ENCODE results near the gene SH3YL1. TPM values are rescaled to one million over a fixed set of nuclear protein-coding genes. Genes with fewer than 3 reads are reported as not detected.

Gene SH3YL1
- polyA plus RNA-seq, 4 donors = 75.5 to 133 (median 107) TPM

DNA sequence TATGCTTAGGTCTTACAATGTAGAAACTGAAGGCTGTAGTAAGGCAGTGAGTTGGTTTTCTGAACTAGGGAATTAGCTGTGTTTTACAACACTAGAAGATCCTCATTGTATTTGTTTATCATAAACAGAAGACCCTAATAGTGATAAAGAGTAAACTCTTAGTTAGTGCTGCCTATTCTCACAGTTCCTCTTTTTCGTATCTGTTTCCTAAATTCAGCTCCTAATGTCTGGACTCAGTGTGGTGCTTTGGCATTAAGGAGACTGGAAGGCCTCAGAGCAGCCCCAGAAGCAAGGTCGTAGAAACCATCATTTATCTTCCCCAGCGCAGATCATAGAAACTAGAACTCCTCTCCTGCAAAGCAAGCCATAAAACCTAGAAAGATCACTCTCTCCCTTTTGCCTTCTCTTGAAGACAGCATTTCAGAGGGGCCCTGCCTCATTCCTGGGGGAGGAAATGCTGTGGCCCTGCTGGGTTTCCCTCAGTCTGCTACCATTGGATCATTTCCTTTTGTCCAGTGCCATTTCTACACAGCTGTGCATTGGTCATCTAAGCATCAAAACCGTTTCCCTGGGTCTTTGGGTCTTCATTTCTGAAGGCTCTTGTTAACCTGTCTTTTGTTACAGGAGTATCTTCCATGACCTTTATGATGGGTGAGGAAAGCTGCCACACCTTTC is 5.7 kb upstream of the SH3YL1 start:
- H3K4me3 ChIP-seq (ENCODE audit: low read depth in 1 of 3, low read length in 3 of 3) = no peak overlapping the region
- no peak overlapping the region for H3K27ac ChIP-seq (ENCODE audit: low read depth in 1 of 3, low read length in 2 of 3)
- H3K27me3 ChIP-seq (ENCODE audit: control insufficient read depth in 3 of 3, insufficient read depth in 3 of 3, low read length in 3 of 3) = no peaks in the 10 kb centered on the region
- FAIRE-seq (no peak), DNase-seq (no peak)
- H3K36me3 ChIP-seq (ENCODE audit: control insufficient read depth in 3 of 3, insufficient read depth in 2 of 3, low read depth in 1 of 3, low read length in 3 of 3) = peaks cover 3 to 17% (median 10%) of the 10 kb centered on the region in 3 donors
- 56 to 58% (median 57%) methylated on average over 4 of the region's 4 CpGs for WGBS, 3 donors
- H3K4me1 ChIP-seq (ENCODE audit: control insufficient read depth in 3 of 3, insufficient read depth in 2 of 3, low read depth in 1 of 3, low read length in 2 of 3) = peaks cover 0 to 10% (median 9%) of the 10 kb centered on the region in 3 donors
- no peaks in the 10 kb centered on the region for H3K9me3 ChIP-seq (ENCODE audit: control insufficient read depth in 2 of 2, insufficient read depth in 1 of 2, low read depth in 1 of 2, low read length in 1 of 2)

DNA sequence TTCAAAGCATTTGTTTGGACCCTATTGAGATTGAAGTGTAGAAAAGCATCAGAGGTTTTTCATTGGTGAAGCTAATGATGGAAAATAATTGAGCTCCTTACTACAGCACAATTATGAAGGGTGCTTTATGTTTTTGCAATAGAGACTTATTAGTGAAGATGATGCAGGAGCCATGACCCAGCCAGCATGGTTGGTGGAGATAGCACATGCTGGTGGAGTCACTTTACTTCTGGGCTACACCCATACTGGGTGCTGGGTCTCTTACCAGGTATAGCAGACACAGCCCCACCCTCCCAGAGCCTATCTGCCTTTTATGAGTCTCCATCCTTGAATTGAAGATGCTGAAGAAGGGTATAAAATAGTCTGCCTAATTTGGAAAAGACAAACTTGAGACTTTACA is 4.5 kb upstream of the SH3YL1 start:
- no peak for FAIRE-seq
- Histone ChIP-seq H3K36me3 (ENCODE audit: control insufficient read depth in 3 of 3, insufficient read depth in 2 of 3, low read depth in 1 of 3, low read length in 3 of 3) (peaks cover 3 to 16% (median 7%) of the 10 kb centered on the region in 3 donors), H3K27me3 (ENCODE audit: control insufficient read depth in 3 of 3, insufficient read depth in 3 of 3, low read length in 3 of 3) (no peaks in the 10 kb centered on the region), H3K27ac (ENCODE audit: low read depth in 1 of 3, low read length in 2 of 3) (no peak overlapping the region), H3K4me1 (ENCODE audit: control insufficient read depth in 3 of 3, insufficient read depth in 2 of 3, low read depth in 1 of 3, low read length in 2 of 3) (peaks cover 0 to 10% (median 9%) of the 10 kb centered on the region in 3 donors), H3K9me3 (ENCODE audit: control insufficient read depth in 2 of 2, insufficient read depth in 1 of 2, low read depth in 1 of 2, low read length in 1 of 2) (no peaks in the 10 kb centered on the region), H3K4me3 (ENCODE audit: low read depth in 1 of 3, low read length in 3 of 3) (no peak overlapping the region)
- no peak for DNase-seq

DNA sequence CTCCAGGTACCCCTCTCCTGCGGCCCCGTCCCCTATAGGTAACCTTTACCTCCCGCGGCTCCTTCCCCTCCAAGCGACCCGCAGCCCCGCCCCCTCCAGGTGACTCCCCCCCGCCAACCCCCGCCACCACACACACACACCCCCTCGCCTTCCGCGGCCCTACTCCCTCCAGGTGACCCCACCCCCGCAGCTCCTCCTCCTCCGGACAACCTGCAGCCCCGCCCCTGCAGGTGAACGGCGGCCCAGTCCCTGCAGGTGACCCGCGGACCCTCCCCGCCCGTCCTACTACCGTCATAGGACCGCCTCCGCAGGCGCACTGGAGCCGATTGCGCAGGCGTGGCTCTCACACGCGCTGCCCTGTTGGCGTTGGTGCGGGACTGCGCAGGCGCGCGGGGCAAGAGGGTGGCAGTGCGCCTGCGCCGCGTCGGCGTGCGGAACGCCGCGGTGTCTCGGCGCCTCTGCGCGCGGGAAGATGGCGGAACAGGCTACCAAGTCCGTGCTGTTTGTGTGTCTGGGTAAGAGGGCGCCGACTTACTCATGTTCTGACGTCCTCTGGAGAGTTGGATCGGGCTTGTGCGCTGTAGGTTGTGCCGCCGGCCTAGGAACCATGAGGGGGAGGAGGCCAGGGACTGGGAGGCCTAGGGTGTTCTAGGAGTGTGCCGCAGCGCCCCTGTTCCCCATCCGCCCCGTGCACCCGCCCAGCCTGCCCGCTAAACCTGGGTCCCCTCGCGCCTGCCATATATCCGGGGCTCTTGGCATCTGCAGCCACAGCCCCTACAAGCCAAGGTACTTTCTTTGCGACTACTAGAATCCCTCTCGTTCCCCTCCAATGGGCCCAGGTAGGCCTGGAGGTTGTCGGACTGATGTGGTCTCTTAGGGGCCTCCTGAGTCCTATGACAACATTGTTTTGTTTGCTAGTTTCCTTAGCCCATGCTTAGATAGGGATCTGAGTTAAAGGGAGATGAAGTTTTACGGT is 949 bp upstream of the SH3YL1 start, which contains the start of gene ACP1:
Gene ACP1 (plus strand): TSS at position 455 of the 976 bp plus-strand sequence. CDS start 18 bp downstream, at position 473.
- H3K27ac ChIP-seq (ENCODE audit: low read depth in 1 of 3, low read length in 2 of 3) = peak within 1 kb of the TSS; percentile 93 to 97 (median 97)
- no peaks in the 10 kb centered on the region for H3K27me3 ChIP-seq (ENCODE audit: control insufficient read depth in 3 of 3, insufficient read depth in 3 of 3, low read length in 3 of 3)
- H3K4me1 ChIP-seq (ENCODE audit: control insufficient read depth in 3 of 3, insufficient read depth in 2 of 3, low read depth in 1 of 3, low read length in 2 of 3) = peaks cover 0 to 30% (median 10%) of the 10 kb centered on the region in 3 donors
- DNase-seq (peak; percentile 98 to 99), FAIRE-seq (no peak)
- peak within 1 kb of the TSS; percentile 75 to 94 (median 83) for H3K4me3 ChIP-seq (ENCODE audit: low read depth in 1 of 3, low read length in 3 of 3)
- H3K36me3 ChIP-seq (ENCODE audit: control insufficient read depth in 3 of 3, insufficient read depth in 2 of 3, low read depth in 1 of 3, low read length in 3 of 3) = peaks cover 0 to 3% (median 0%) of the 10 kb centered on the region in 3 donors
- 0 to 1% (median 0%) methylated on average over 58 to 73 of the region's 73 CpGs for WGBS, 3 donors
- no peaks in the 10 kb centered on the region for H3K9me3 ChIP-seq (ENCODE audit: control insufficient read depth in 2 of 2, insufficient read depth in 1 of 2, low read depth in 1 of 2, low read length in 1 of 2)

DNA sequence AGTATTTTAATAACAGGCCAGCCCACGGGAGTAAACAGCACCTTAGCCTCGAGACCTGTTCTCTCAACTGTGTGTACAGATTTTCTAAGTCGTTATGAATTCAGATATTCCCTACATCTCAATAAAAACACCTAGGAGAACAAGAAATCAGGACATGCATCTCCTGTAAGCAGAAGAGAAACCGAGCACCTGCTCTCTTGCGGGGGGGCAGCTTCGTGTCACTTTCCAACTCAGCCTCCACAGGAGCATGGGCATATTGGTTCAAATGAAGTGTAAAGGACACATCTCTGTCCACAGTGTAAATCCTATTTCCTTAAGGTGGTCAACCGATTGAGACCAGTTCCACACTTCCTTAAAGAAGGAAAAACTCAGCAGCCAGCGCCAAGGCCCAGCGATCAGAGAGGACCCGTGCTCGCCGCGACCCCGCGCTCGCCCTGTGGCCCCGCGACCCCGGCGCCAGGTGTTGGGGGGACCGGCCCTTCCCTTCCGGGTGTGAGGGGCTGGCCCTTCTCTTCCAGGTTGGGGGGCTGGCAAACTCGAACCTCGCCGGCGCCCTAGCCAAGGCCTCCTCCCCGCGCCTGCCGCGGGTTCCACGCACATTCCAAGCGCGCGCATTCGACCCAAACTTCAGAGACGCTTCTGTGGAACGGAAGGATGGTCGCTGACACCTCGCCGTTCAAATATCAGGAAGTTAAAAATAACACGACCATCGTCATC is 652 bp downstream of the SH3YL1 start:
- DNase-seq (peak; percentile 51 to 61), FAIRE-seq (no peak)
- Histone ChIP-seq H3K27ac (ENCODE audit: low read depth in 1 of 3, low read length in 2 of 3) (peak overlapping the region; percentile 93 to 97 (median 95)), H3K9me3 (ENCODE audit: control insufficient read depth in 2 of 2, insufficient read depth in 1 of 2, low read depth in 1 of 2, low read length in 1 of 2) (no peaks in the 10 kb centered on the region), H3K4me1 (ENCODE audit: control insufficient read depth in 3 of 3, insufficient read depth in 2 of 3, low read depth in 1 of 3, low read length in 2 of 3) (peaks cover 0 to 30% (median 9%) of the 10 kb centered on the region in 3 donors), H3K4me3 (ENCODE audit: low read depth in 1 of 3, low read length in 3 of 3) (peak overlapping the region; percentile 53 to 94 (median 75)), H3K36me3 (ENCODE audit: control insufficient read depth in 3 of 3, insufficient read depth in 2 of 3, low read depth in 1 of 3, low read length in 3 of 3) (peaks cover 2 to 3% (median 3%) of the 10 kb centered on the region in 3 donors), H3K27me3 (ENCODE audit: control insufficient read depth in 3 of 3, insufficient read depth in 3 of 3, low read length in 3 of 3) (no peaks in the 10 kb centered on the region)
- WGBS, 3 donors = 11 to 25% (median 15%) methylated on average over 42 of the region's 42 CpGs

DNA sequence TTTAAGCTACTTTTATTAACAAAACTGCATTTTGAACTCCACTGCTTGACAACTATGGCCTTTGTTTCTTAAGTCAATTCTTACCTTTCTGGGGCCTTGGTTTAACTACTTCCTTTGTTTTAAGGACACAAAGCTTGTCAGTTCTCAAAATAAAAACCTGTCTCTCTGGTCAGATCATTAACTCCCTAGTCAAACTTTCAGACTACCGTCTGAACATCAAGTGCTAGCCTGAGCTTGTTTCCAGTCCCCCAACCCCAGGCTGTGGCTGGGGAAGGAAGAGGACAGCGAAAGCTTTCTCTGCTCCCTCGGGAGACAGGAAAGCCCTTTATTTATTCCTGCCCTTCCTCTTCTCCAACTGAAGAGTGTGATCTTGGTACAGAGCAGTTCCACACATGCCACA is 1.7 kb downstream of the SH3YL1 start:
- Histone ChIP-seq H3K4me1 (ENCODE audit: control insufficient read depth in 3 of 3, insufficient read depth in 2 of 3, low read depth in 1 of 3, low read length in 2 of 3) (peaks cover 0 to 30% (median 9%) of the 10 kb centered on the region in 3 donors), H3K9me3 (ENCODE audit: control insufficient read depth in 2 of 2, insufficient read depth in 1 of 2, low read depth in 1 of 2, low read length in 1 of 2) (no peaks in the 10 kb centered on the region), H3K36me3 (ENCODE audit: control insufficient read depth in 3 of 3, insufficient read depth in 2 of 3, low read depth in 1 of 3, low read length in 3 of 3) (peaks cover 2 to 3% (median 3%) of the 10 kb centered on the region in 3 donors), H3K27ac (ENCODE audit: low read depth in 1 of 3, low read length in 2 of 3) (peak overlapping the region in 2 of 3 donors; percentile 79 to 97), H3K27me3 (ENCODE audit: control insufficient read depth in 3 of 3, insufficient read depth in 3 of 3, low read length in 3 of 3) (no peaks in the 10 kb centered on the region), H3K4me3 (ENCODE audit: low read depth in 1 of 3, low read length in 3 of 3) (no peak overlapping the region)
- DNase-seq (peak in 1 of 2 donors; percentile 21), FAIRE-seq (no peak)
- WGBS, 3 donors = 34 to 43% (median 40%) methylated on average over 3 of the region's 3 CpGs

DNA sequence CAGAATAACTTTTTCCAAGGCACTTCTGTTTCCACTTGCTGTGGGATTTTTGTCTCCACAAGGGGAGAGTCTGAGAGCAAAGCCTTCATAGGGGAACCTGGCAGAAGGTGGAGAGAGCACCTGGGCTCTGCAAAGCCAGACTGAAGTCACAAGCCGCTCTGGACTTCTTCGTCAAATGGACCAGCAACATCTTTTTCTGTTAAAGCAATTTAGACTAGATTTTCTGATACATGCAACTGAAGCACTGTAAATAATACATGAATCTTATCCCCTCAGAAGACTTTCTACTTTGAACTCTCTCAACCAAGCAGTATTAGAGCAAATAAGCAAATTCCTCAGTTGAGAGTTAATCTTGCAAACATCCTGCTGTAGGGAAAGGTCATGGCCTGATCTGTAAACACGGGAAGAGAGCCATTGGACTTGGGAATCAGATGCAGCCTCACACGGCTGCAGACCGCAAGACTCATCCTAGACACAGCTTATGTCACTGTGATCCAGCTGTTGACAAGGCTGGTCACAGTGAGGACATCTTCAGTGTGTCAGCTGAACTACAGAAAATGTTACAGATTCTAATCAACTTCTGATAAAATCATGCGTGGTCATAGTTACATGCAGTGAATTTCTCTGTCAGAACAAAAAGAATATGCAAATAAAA is 3.2 kb downstream of the SH3YL1 start:
- no peak for FAIRE-seq
- WGBS, 3 donors = 43 to 53% (median 52%) methylated on average over 6 of the region's 6 CpGs
- peak overlapping the region in 2 of 3 donors; percentile 45 to 64 for H3K27ac ChIP-seq (ENCODE audit: low read depth in 1 of 3, low read length in 2 of 3)

DNA sequence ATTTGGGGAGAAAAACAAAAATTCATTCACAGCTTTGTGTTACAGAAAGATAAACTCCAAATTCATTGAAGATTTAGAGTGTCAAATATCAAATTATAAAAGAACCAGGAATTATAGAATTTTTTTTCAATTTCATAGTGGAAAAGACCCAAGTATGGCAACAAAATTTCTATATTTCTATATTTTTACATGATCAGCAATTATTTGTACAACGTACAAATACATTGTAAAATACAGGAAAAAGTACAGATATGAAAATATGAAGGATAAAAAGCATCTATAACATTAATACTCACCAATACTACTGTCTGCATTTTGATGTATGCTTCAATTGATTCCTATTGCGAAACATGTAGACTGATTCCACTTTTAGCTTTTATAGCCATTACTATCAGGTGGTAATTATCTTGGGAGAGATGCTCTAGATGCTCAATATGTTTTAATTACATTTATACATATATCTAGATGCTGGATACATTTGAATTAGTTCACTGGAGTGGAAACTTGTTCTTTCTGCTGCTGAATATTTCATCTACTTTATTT is 4.0 kb downstream of the SH3YL1 start:
- Histone ChIP-seq H3K36me3 (ENCODE audit: control insufficient read depth in 3 of 3, insufficient read depth in 2 of 3, low read depth in 1 of 3, low read length in 3 of 3) (peaks cover 2 to 3% (median 3%) of the 10 kb centered on the region in 3 donors), H3K27ac (ENCODE audit: low read depth in 1 of 3, low read length in 2 of 3) (peak overlapping the region in 2 of 3 donors; percentile 45 to 64), H3K4me1 (ENCODE audit: control insufficient read depth in 3 of 3, insufficient read depth in 2 of 3, low read depth in 1 of 3, low read length in 2 of 3) (peaks cover 0 to 21% (median 4%) of the 10 kb centered on the region in 3 donors), H3K9me3 (ENCODE audit: control insufficient read depth in 2 of 2, insufficient read depth in 1 of 2, low read depth in 1 of 2, low read length in 1 of 2) (no peaks in the 10 kb centered on the region), H3K4me3 (ENCODE audit: low read depth in 1 of 3, low read length in 3 of 3) (no peak overlapping the region), H3K27me3 (ENCODE audit: control insufficient read depth in 3 of 3, insufficient read depth in 3 of 3, low read length in 3 of 3) (no peaks in the 10 kb centered on the region)
- 93 to 98% (median 96%) methylated on average over 2 of the region's 2 CpGs for WGBS, 3 donors
- no peak for FAIRE-seq
- no peak for DNase-seq

More for the DNA sequence above, 3.2 kb downstream of the SH3YL1 start:
- DNase-seq = peak in 1 of 2 donors; percentile 74
- Histone ChIP-seq H3K4me1 (ENCODE audit: control insufficient read depth in 3 of 3, insufficient read depth in 2 of 3, low read depth in 1 of 3, low read length in 2 of 3) (peaks cover 0 to 22% (median 6%) of the 10 kb centered on the region in 3 donors), H3K4me3 (ENCODE audit: low read depth in 1 of 3, low read length in 3 of 3) (no peak overlapping the region), H3K36me3 (ENCODE audit: control insufficient read depth in 3 of 3, insufficient read depth in 2 of 3, low read depth in 1 of 3, low read length in 3 of 3) (peaks cover 2 to 3% (median 3%) of the 10 kb centered on the region in 3 donors), H3K27me3 (ENCODE audit: control insufficient read depth in 3 of 3, insufficient read depth in 3 of 3, low read length in 3 of 3) (no peaks in the 10 kb centered on the region), H3K9me3 (ENCODE audit: control insufficient read depth in 2 of 2, insufficient read depth in 1 of 2, low read depth in 1 of 2, low read length in 1 of 2) (no peaks in the 10 kb centered on the region)
